Measurements from ENCODE around the gene PCDHGA3.

DNA sequence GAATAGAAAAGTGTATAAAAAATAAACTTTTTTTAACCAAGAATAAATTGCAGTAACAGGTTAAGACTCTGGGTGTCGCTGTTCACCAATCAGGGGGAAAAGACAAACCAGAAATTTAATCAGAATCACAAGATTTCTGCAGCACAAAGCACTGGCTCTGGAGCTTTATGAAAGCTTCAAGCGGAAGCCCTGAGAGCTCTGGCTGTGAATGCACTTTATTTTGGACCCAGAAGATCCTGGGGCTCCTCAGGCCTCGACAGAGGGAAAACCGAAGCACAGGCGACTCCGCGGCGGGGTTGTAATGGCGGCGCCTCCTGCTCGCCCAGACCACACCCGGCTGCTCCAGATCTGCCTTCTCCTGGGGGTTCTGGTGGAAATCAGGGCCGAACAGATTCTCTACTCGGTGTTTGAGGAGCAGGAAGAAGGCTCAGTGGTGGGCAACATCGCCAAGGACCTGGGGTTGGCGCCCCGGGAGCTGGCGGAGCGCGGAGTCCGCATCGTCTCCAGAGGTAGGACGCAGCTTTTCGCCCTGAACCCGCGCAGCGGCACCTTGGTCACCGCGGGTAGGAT, 11.4 kb downstream of the PCDHGA3 start, which contains the start of gene PCDHGA4:
- TF ChIP-seq, protein P1, sequence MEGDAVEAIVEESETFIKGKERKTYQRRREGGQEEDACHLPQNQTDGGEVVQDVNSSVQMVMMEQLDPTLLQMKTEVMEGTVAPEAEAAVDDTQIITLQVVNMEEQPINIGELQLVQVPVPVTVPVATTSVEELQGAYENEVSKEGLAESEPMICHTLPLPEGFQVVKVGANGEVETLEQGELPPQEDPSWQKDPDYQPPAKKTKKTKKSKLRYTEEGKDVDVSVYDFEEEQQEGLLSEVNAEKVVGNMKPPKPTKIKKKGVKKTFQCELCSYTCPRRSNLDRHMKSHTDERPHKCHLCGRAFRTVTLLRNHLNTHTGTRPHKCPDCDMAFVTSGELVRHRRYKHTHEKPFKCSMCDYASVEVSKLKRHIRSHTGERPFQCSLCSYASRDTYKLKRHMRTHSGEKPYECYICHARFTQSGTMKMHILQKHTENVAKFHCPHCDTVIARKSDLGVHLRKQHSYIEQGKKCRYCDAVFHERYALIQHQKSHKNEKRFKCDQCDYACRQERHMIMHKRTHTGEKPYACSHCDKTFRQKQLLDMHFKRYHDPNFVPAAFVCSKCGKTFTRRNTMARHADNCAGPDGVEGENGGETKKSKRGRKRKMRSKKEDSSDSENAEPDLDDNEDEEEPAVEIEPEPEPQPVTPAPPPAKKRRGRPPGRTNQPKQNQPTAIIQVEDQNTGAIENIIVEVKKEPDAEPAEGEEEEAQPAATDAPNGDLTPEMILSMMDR (IDR thresholded peaks at IDR 0.05): no peak
- TF ChIP-seq POLR2A (IDR thresholded peaks at IDR 0.05): no peak
